ENCODE results near the gene SFXN4.
"Not testable (repeated sequence)": the region's sequence is repeated elsewhere in the genome, so short reads cannot be mapped to it uniquely, and the experiment has no call there.

SFXN4 gene

GRCh38 chr10:119107771-119108170 lies 57.7 kb downstream of the SFXN4 start:
- not testable (repeated sequence) for DNase-seq (ENCODE audit: low read depth in 3 of 3)

GRCh38 chr10:119107106-119107505 lies 58.4 kb downstream of the SFXN4 start:
- DNase-seq (ENCODE audit: low read depth in 3 of 3), result not testable (repeated sequence)

- DNase-seq (ENCODE audit: low read depth in 3 of 3), result not testable (repeated sequence)
Measured at GRCh38 chr10:119105899-119106298, 59.6 kb downstream of the SFXN4 start.

GRCh38 chr10:119105155-119105554 lies 60.4 kb downstream of the SFXN4 start:
- DNase-seq (ENCODE audit: low read depth in 3 of 3), result no peak

- DNase-seq (ENCODE audit: low read depth in 3 of 3), result no peak
Measured at GRCh38 chr10:119104654-119105015, 60.9 kb downstream of the SFXN4 start.

- peak; percentile 58 to 70 (median 62) for DNase-seq (ENCODE audit: low read depth in 3 of 3)
Measured at GRCh38 chr10:119103903-119104653, 61.4 kb downstream of the SFXN4 start, which contains the start of gene DENND10. Gene DENND10, plus strand, starts transcription at chr10:119104113. Its CDS starts 30 bp downstream, at chr10:119104143.

- no peak for DNase-seq (ENCODE audit: low read depth in 3 of 3)
Measured at GRCh38 chr10:119103241-119103902, 62.1 kb downstream of the SFXN4 start.

GRCh38 chr10:119101366-119102098 lies 64.0 kb downstream of the SFXN4 start:
- DNase-seq (ENCODE audit: low read depth in 3 of 3), result no peak

- DNase-seq (ENCODE audit: low read depth in 3 of 3), result no peak
Measured at GRCh38 chr10:119100434-119101238, 64.9 kb downstream of the SFXN4 start.

GRCh38 chr10:119098576-119098975 lies 66.9 kb downstream of the SFXN4 start:
- DNase-seq (ENCODE audit: low read depth in 3 of 3), result no peak

- DNase-seq (ENCODE audit: low read depth in 3 of 3), result not testable (repeated sequence)
Measured at GRCh38 chr10:119096641-119097415, 68.7 kb downstream of the SFXN4 start.

GRCh38 chr10:119095640-119096039 lies 69.9 kb downstream of the SFXN4 start:
- DNase-seq (ENCODE audit: low read depth in 3 of 3), result no peak

GRCh38 chr10:119090968-119091367 lies 74.5 kb downstream of the SFXN4 start:
- no peak for DNase-seq (ENCODE audit: low read depth in 3 of 3)

Data from stimulated activated CD4-positive, alpha-beta T cell treated with anti-CD3 and anti-CD28 coated beads, TNF-alpha, amount 100 ng/mL, for 4 hours (primary cell).